WTC11 (cell line): Measurements from ENCODE around the gene BAIAP2. TPM values are rescaled to one million over a fixed set of nuclear protein-coding genes. Genes with fewer than 3 reads are reported as not detected.

Source experiments
- ATAC-seq: fragments of 200-7000 bp; cut with Tn5 transposase; 2 replicates; pipeline ENCODE4 v1.10.0; 2021; ENCODE audit warnings: mild to moderate bottlenecking, moderate library complexity
- CTCF ChIA-PET: fragments of 300-600 bp; sonication (Branson Sonifier 250); formaldehyde crosslinking; loops from one replicate; lab custom pipeline; 2021; ENCODE audit warnings: antibody characterized with exemption; lab: Charles Lee
- POLR2A ChIA-PET: fragments of 350-600 bp; sonication (Branson Sonifier 250); formaldehyde crosslinking; loops from one replicate; lab custom pipeline; 2021; ENCODE audit warnings: antibody characterized with exemption; lab: Charles Lee
- DNase-seq: peaks from one replicate; pipeline ENCODE4 v3.0.0; 2021; ENCODE audit warnings: low spot score
- H3K27ac Mint-ChIP-seq: 2 replicates; pipeline ENCODE4 v1.8.0; 2021; ENCODE audit warnings: mixed read lengths
- H3K27me3 Mint-ChIP-seq: 2 replicates; pipeline ENCODE4 v1.8.0; 2021; ENCODE audit warnings: low read depth, mild to moderate bottlenecking, moderate library complexity, mixed read lengths
- H3K36me3 Mint-ChIP-seq: 2 replicates; pipeline ENCODE4 v1.8.0; 2021; ENCODE audit warnings: mixed read lengths
- H3K4me1 Mint-ChIP-seq: 2 replicates; pipeline ENCODE4 v1.8.0; 2022; ENCODE audit warnings: mixed read lengths
- H3K4me3 Mint-ChIP-seq: 2 replicates; pipeline ENCODE4 v1.8.0; 2021; ENCODE audit warnings: mild to moderate bottlenecking, moderate library complexity, mixed read lengths
- H3K9me3 Mint-ChIP-seq: 2 replicates; pipeline ENCODE4 v1.8.0; 2021; ENCODE audit warnings: mixed read lengths
- ATF2 ChIP-seq: sonication (generic); formaldehyde crosslinking; IDR thresholded peaks from 2 replicates; pipeline ENCODE4 v1.8.1; 2022; ENCODE audit warnings: low read depth, missing genetic modification reagents, borderline replicate concordance
- ATF6 ChIP-seq: sonication (generic); formaldehyde crosslinking; IDR thresholded peaks from 2 replicates; pipeline ENCODE4 v1.8.1; 2023; ENCODE audit warnings: mild to moderate bottlenecking, missing genetic modification reagents
- E2F4 ChIP-seq: sonication (generic); formaldehyde crosslinking; IDR thresholded peaks from 2 replicates; pipeline ENCODE4 v1.8.1; 2022; ENCODE audit warnings: low read depth, mild to moderate bottlenecking, moderate library complexity, missing genetic modification reagents, borderline replicate concordance
- EMX1 ChIP-seq: fragments of 250-450 bp; sonication (Bioruptor Pico); IDR thresholded peaks from 2 replicates; pipeline ENCODE4 v1.8.0; 2021; ENCODE audit warnings: mild to moderate bottlenecking
- NFATC4 ChIP-seq: fragments of 250-450 bp; sonication (Bioruptor Pico); IDR thresholded peaks from 2 replicates; pipeline ENCODE4 v1.9.0; 2021; ENCODE audit warnings: mild to moderate bottlenecking
- NFE2L1 ChIP-seq: sonication (generic); formaldehyde crosslinking; IDR thresholded peaks from 2 replicates; pipeline ENCODE4 v1.8.1; 2023; ENCODE audit warnings: missing genetic modification reagents
- RORB ChIP-seq: fragments of 250-450 bp; sonication (Bioruptor Pico); IDR thresholded peaks from 2 replicates; pipeline ENCODE4 v1.9.0; 2021; ENCODE audit warnings: mild to moderate bottlenecking
- STAT6 ChIP-seq: sonication (generic); formaldehyde crosslinking; conservative IDR thresholded peaks from 2 replicates; pipeline ENCODE4 v1.8.1; 2023; ENCODE audit warnings: mild to moderate bottlenecking, low read depth, missing genetic modification reagents, moderate library complexity
- TEAD4 ChIP-seq: sonication (generic); formaldehyde crosslinking; IDR thresholded peaks from 2 replicates; pipeline ENCODE4 v1.8.0; 2022; ENCODE audit warnings: mild to moderate bottlenecking, missing genetic modification reagents
- TP53 ChIP-seq: sonication (generic); formaldehyde crosslinking; IDR thresholded peaks from 2 replicates; pipeline ENCODE4 v1.8.1; 2023; ENCODE audit warnings: mild to moderate bottlenecking, missing genetic modification reagents
- ZNF219 ChIP-seq: sonication (generic); formaldehyde crosslinking; IDR thresholded peaks from 2 replicates; pipeline ENCODE4 v1.8.0; 2023; ENCODE audit warnings: missing genetic modification reagents, mild to moderate bottlenecking, borderline replicate concordance
- ZNF263 ChIP-seq: sonication (generic); formaldehyde crosslinking; IDR thresholded peaks from 2 replicates; pipeline ENCODE4 v1.8.1; 2022; ENCODE audit warnings: low read depth, mild to moderate bottlenecking, moderate library complexity, missing genetic modification reagents
- ZSCAN18 ChIP-seq: fragments of 250-450 bp; sonication (Bioruptor Pico); IDR thresholded peaks from 2 replicates; pipeline ENCODE4 v2.1.2; 2022; ENCODE audit warnings: mild to moderate bottlenecking, moderate library complexity
- total RNA-seq: library from RNA; stranded (reverse); gene quantifications from 3 replicates; pipeline ENCODE4 v1.2.3, GENCODE V29; 2021
- TF ChIP-seq, protein P1 (sequence below): fragments of 250-450 bp; sonication (Bioruptor Pico); IDR thresholded peaks from 2 replicates; pipeline ENCODE4 v1.9.0; 2021; ENCODE audit warnings: mild to moderate bottlenecking
- TF ChIP-seq, protein P2 (sequence below): sonication (generic); formaldehyde crosslinking; IDR thresholded peaks from 2 replicates; pipeline ENCODE4 v1.8.0; 2022; ENCODE audit warnings: mild to moderate bottlenecking, missing genetic modification reagents

The BAIAP2 gene
- total RNA-seq, 1 experiment from 2014 or later, result 20.7 TPM

DNA sequence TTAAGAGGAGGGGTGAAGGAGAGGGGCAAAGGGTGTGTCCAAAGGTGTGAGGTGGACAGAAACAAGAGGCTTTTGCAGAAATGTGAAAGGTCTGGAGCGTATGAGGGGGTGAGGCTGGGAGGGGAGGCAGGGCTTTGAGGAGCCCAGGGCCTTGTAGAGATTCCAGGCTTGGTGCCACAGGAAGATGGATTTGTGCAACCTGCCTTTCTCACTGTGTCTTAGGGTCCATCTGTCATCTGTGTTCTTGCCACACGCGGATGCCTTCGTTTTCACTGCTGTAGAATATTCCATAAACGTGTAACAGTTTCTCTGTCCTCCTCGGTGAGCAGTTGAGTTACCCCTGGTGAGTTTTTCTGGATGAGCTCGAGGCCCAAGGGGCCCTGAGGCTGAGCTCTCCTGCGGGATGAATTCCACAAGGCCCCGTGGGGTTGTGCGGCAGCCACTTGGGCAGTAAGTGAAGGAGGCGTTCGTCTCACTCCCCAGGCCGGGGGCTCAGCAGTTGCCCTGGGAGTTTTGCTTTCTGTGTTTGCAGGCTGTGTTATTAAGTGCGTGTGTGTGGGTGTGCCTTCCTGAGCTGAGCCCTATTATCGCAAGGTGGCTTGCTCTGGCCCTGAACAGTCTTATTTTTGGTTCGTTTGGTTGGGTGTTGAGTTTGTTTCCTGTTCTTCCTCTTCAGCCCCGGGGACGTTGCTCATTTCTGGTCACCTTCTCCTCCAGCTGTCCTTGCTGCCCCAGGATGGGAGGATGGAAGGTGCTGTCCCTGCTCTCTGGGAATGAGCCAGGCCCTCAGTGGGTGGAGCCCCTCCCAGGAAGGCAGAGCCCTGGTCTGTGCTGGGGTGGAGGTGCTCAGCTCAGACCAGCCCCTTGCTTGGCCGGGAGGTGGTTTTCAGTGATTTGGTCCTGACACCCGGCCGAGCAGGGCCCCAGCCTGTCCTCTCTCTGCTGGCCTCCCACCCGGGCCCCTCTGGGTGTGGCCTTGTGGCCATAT is 28.4 kb downstream of the BAIAP2 start (continued):
- no peak for TF ChIP-seq ATF6 (CRISPR knock-in tag)

GRCh38 chr17:81064678-81065475 is 29.9 kb downstream of the BAIAP2 start:
- Mint-ChIP-seq H3K36me3 (no peaks in the 10 kb centered on the region), H3K4me3 (no peak overlapping the region), H3K4me1 (peaks cover 5% of the 10 kb centered on the region), H3K27me3 (no peaks in the 10 kb centered on the region), H3K9me3 (no peaks in the 10 kb centered on the region), H3K27ac (peak overlapping the region; percentile 65; the same call in 1 of the 2 replicates)
- CTCF ChIA-PET, result interaction anchor here (0.8 to 2.8 kb wide), 6 partner anchors 32 to 52 kb away, joined by 3 to 13 read pairs (median 3); no protein-coding TSS in a partner anchor
- POLR2A ChIA-PET, result interaction anchor here (0.9 to 1.0 kb wide), 2 partner anchors 21 to 39 kb away, joined by 3 read pairs; no protein-coding TSS in a partner anchor
- DNase-seq (no peak), ATAC-seq (peak; percentile 43)
- TF ChIP-seq, protein P1, sequence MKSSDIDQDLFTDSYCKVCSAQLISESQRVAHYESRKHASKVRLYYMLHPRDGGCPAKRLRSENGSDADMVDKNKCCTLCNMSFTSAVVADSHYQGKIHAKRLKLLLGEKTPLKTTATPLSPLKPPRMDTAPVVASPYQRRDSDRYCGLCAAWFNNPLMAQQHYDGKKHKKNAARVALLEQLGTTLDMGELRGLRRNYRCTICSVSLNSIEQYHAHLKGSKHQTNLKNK (CRISPR knock-in tag), result no peak
- TF ChIP-seq E2F4 (no peak), STAT6 (no peak), TP53 (CRISPR knock-in tag) (no peak), RORB (CRISPR knock-in tag) (no peak), NFATC4 (CRISPR knock-in tag) (no peak)

- no peaks in the 10 kb centered on the region for H3K27me3 Mint-ChIP-seq
- H3K4me3 Mint-ChIP-seq, result no peak overlapping the region
- ATAC-seq, result no peak
- no peak for DNase-seq
- H3K9me3 Mint-ChIP-seq, result no peaks in the 10 kb centered on the region
- peaks cover 5% of the 10 kb centered on the region for H3K4me1 Mint-ChIP-seq
- ChIA-PET CTCF (interaction anchor here (1.0 to 2.8 kb wide), 3 partner anchors 32 to 42 kb away, joined by 3 to 13 read pairs (median 11); no protein-coding TSS in a partner anchor), POLR2A (interaction anchor here (1.0 kb wide), 1 partner anchor 38 kb away, joined by 3 read pairs; no protein-coding TSS in a partner anchor)
- no peak overlapping the region for H3K27ac Mint-ChIP-seq
- no peaks in the 10 kb centered on the region for H3K36me3 Mint-ChIP-seq
- TF ChIP-seq RORB (CRISPR knock-in tag), result no peak
- no peak for TF ChIP-seq E2F4
- TF ChIP-seq, protein P2, sequence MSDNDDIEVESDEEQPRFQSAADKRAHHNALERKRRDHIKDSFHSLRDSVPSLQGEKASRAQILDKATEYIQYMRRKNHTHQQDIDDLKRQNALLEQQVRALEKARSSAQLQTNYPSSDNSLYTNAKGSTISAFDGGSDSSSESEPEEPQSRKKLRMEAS (CRISPR knock-in tag), result no peak
- no peak for TF ChIP-seq EMX1 (CRISPR knock-in tag)
- TF ChIP-seq ATF2, result no peak
- no peak for TF ChIP-seq NFE2L1 (CRISPR knock-in tag)
- no peak for TF ChIP-seq ZNF219 (CRISPR knock-in tag)
- no peak for TF ChIP-seq ZSCAN18
- TF ChIP-seq ZNF263 (CRISPR knock-in tag), result no peak
- TF ChIP-seq TEAD4 (CRISPR knock-in tag), result no peak
These were observed 30.5 kb downstream of the BAIAP2 start for GRCh38 chr17:81065500-81065899.
